Epithelial cell of esophagus (primary cell): ENCODE results near the gene AP2A2.

ENCODE experiments used
- DNase-seq: peaks from one replicate; pipeline ENCODE4 v3.0.0; 2010; ENCODE audit warnings: low read depth
- H3K4me3 ChIP-seq: 2 replicates; pipeline ENCODE4 v1.5.1; 2011; ENCODE audit warnings: mild to moderate bottlenecking, low read length, control low read depth
- CTCF ChIP-seq: IDR thresholded peaks from 2 replicates; pipeline ENCODE4 v1.5.1; 2011; ENCODE audit warnings: low read depth, mild to moderate bottlenecking, low read length, control low read depth, inconsistent platforms; ENCODE audit not compliant: insufficient read depth; ENCODE audit errors: missing control alignments

Gene AP2A2

GRCh38 chr11:884578-885070 lies 41.0 kb upstream of the AP2A2 start:
- TF ChIP-seq CTCF: no peak
- H3K4me3 ChIP-seq: no peak overlapping the region
- DNase-seq: no peak

- no peak for DNase-seq
- H3K4me3 ChIP-seq: no peak overlapping the region
- no peak for TF ChIP-seq CTCF
Observed at GRCh38 chr11:886568-886967, 39.1 kb upstream of the AP2A2 start.

- H3K4me3 ChIP-seq: no peak overlapping the region
- DNase-seq: no peak
- TF ChIP-seq CTCF: no peak
Observed at GRCh38 chr11:887589-887988, 38.1 kb upstream of the AP2A2 start.

DNA sequence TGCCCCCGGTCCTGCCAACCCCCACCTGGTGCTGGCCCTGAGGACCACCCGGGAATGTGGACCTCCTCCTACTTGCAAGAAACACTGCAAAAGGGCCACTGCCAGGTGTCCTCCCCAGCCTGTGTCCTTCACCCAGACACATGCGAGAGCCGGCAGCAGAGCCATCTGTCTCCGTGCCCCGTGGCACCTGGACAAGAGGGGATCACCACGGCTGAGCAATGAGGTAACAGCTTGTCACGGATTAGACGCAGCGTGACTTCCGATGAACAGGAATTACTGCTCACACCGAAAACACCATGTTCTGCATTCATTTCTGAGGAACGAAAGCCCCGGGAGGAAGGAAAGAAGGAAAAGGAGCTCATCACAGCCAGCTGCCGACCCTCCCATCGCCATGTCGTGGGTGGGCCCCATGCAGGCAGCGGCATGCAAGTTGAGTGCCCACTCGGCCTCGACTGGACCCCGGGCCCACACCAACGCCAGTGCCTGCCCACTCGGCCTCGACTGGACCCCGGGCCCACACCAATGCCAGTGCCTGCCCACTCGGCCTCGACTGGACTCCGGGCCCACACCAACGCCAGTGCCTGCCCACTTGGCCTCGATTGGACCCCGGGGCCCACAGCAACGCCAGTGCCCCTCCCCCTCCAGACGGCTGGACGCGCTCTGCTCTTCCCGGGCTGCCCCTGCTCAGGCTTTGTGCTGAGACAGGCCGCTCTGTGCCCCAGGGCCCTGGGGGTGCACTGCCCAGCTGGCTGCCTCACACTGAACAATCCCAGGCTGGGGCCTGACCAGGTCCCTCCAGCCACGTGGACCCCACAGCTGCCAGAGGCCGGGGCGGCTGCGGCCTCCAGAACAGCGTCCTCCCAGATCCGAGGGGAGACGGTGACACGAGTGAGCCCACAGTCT lies 37.1 kb upstream of the AP2A2 start:
- no peak for TF ChIP-seq CTCF
- H3K4me3 ChIP-seq: no peak overlapping the region
- DNase-seq: no peak

DNA sequence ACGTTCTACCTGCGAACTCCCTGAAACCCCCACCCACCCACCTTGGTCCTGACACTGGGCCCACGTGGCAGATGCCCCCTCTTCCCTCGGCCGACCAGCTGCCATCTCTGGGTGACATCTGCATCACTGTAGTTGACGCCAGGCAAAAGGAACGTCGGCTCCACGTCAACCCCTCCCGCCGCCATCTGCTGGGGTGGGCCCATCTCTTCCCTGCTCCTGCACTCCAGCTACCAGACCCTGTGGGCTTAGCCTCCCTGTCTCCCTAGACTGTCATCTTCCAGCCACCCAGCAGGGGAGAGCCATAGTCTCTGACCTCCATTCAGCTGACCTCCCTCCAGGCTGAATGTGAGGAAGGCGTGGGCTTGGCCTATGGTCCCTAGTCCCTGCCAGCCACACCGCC lies 36.4 kb upstream of the AP2A2 start:
- no peak for DNase-seq
- no peak overlapping the region for H3K4me3 ChIP-seq
- no peak for TF ChIP-seq CTCF

DNA sequence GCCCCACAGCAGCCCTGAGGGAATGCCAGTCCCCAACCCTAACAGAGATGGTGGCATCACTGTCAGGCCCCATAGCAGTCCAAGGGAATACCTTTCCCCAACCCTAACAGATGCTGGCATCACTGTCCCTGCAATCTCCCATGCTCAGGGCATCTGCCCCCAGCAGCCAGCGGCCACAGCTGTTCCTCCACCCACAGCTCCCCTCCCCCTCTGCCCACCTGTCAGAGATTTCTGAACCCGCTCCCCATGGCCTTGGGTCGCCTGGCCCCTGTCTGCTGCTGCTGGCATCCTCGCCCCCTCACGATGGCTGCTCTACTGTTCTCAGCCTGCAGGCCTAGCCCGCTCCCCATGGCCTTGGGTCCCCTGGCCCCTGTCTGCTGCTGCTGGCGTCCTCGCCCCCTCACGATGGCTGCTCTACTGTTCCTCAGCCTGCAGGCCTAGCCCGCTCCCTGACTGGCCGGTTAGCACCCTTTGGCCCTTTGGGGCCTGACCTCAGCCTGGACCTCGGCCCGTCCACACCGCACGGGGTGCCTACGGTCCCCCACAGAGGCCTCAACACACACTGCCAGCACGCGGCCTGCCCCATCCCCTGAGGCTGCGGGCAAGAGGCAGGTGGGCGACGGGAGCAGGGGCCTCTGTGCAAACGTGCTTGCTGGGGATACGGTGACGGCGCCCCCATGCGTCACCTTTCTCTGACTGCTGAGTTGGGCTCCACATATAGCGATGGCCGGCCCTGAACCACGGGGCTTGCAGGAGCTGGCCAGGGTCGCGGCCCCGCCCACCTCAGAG lies 35.8 kb upstream of the AP2A2 start:
- DNase-seq: no peak
- no peak for TF ChIP-seq CTCF
- no peak overlapping the region for H3K4me3 ChIP-seq
